A549 (cell line): ENCODE measurements around the gene HSPG2. TPM values are rescaled to one million over a fixed set of nuclear protein-coding genes. Genes with fewer than 3 reads are reported as not detected.
"Not testable (repeated sequence)": the region's sequence is repeated elsewhere in the genome, so short reads cannot be mapped to it uniquely, and the experiment has no call there.

Source experiments
- ATAC-seq, 2 experiments: fragments of 200-7000 bp in 1 of 2; fragments of >200 bp in 1 of 2; cut with Nextera tagmentation in 1 of 2; cut with Tn5 transposase in 1 of 2; 3 replicates each; pipeline versions ENCODE4 v1.8.0 to v1.9.1; 2018 to 2020; ENCODE audit warnings: mild to moderate bottlenecking in 1 of 2, moderate library complexity in 1 of 2
- CTCF ChIA-PET: fragments of 300-600 bp; sonication (Branson Sonifier 250); formaldehyde crosslinking; extraction: SDS; loops from one replicate; lab custom pipeline; 2021; ENCODE audit warnings: antibody characterized with exemption, inconsistent platforms; lab: Yijun Ruan, JAX
- POLR2A ChIA-PET: fragments of 350-600 bp; formaldehyde crosslinking; extraction: SDS; loops from one replicate; lab custom pipeline; 2021; ENCODE audit warnings: antibody characterized with exemption, inconsistent platforms; lab: Yijun Ruan, JAX
- DNase-seq, 2 experiments: peaks; one replicate each; pipeline versions ENCODE4 v3.0.0 to v3.0.0-alpha.2; 2011 to 2016; ENCODE audit warnings: low read depth in 1 of 2, low spot score in 1 of 2
- FAIRE-seq: peaks from 2 replicates; lab custom pipeline; 2011; peaks lifted over from hg19 to GRCh38; lab: Jason Lieb, UNC
- H3K27ac ChIP-seq, 2 experiments: fragments of >200 bp; sonication (Bioruptor Twin); formaldehyde crosslinking; 3 replicates each; pipeline ENCODE4 v1.5.1; 2016 to 2017
- H3K4me1 ChIP-seq: fragments of >200 bp; sonication (Bioruptor Twin); formaldehyde crosslinking; 3 replicates; pipeline ENCODE4 v1.6.1; 2016
- H3K4me2 ChIP-seq: fragments of >200 bp; sonication (Bioruptor Twin); formaldehyde crosslinking; 3 replicates; pipeline ENCODE4 v1.6.1; 2016
- H3K4me3 ChIP-seq: fragments of >200 bp; sonication (Bioruptor Twin); formaldehyde crosslinking; 3 replicates; pipeline ENCODE4 v1.5.1; 2016
- H3K9me3 ChIP-seq: fragments of >200 bp; sonication (Bioruptor Twin); formaldehyde crosslinking; 3 replicates; pipeline ENCODE4 v1.6.1; 2016
- BHLHE40 ChIP-seq: IDR thresholded peaks from 2 replicates; pipeline ENCODE4 v1.6.1; 2012; ENCODE audit warnings: low read depth, low read length, inconsistent platforms
- CBX2 ChIP-seq: fragments of 200-600 bp; sonication (generic); IDR thresholded peaks from 2 replicates; pipeline ENCODE4 v1.6.1; 2016; ENCODE audit warnings: low read depth, mild to moderate bottlenecking, borderline replicate concordance
- CEBPB ChIP-seq, 2 experiments: fragments of >200 bp in 1 of 2; sonication (Bioruptor Twin) in 1 of 2; formaldehyde crosslinking in 1 of 2; IDR thresholded peaks; 2 replicates each; pipeline ENCODE4 v1.6.1; 2012 to 2016
- CHD4 ChIP-seq: fragments of 200-600 bp; sonication (generic); IDR thresholded peaks from 2 replicates; pipeline ENCODE4 v1.6.1; 2016; ENCODE audit warnings: antibody characterized with exemption, mild to moderate bottlenecking, borderline replicate concordance
- EHF ChIP-seq: fragments of 250-450 bp; sonication (Bioruptor Pico); IDR thresholded peaks from 2 replicates; pipeline ENCODE4 v1.5.0; 2020; ENCODE audit warnings: mild to moderate bottlenecking
- EP300 ChIP-seq, 2 experiments: fragments of >200 bp; sonication (Bioruptor Twin); formaldehyde crosslinking; IDR thresholded peaks; 2 replicates in 1 of 2; 3 replicates in 1 of 2; pipeline ENCODE4 v1.6.1; 2016 to 2017
- ESRRA ChIP-seq: fragments of 150-350 bp; IDR thresholded peaks from 2 replicates; pipeline ENCODE4 v1.6.1; 2014; ENCODE audit warnings: mild to moderate bottlenecking, low read length, borderline replicate concordance
- HOXB13 ChIP-seq: fragments of 250-450 bp; sonication (Bioruptor Pico); IDR thresholded peaks from 2 replicates; pipeline ENCODE4 v1.5.0; 2020; ENCODE audit warnings: low read depth, mild to moderate bottlenecking, moderate library complexity
- JUNB ChIP-seq: fragments of >200 bp; sonication (Bioruptor Twin); formaldehyde crosslinking; IDR thresholded peaks from 2 replicates; pipeline ENCODE4 v1.6.1; 2016
- NFE2L2 ChIP-seq: fragments of 150-350 bp; conservative IDR thresholded peaks from 2 replicates; pipeline ENCODE4 v1.6.1; 2014; ENCODE audit warnings: low read length
- PHF8 ChIP-seq: fragments of 200-600 bp; sonication (generic); IDR thresholded peaks from 2 replicates; pipeline ENCODE4 v1.6.1; 2016; ENCODE audit warnings: low read depth, mild to moderate bottlenecking, antibody characterized with exemption, moderate library complexity, borderline replicate concordance
- POLR2AphosphoS2 ChIP-seq: conservative IDR thresholded peaks from 2 replicates; pipeline ENCODE4 v1.6.1; 2012; ENCODE audit warnings: low read length, improper control_type of control experiment, inconsistent platforms
- RAD21 ChIP-seq, 2 experiments: fragments of >200 bp in 1 of 2; sonication (Bioruptor Twin) in 1 of 2; formaldehyde crosslinking in 1 of 2; IDR thresholded peaks in 1 of 2; conservative IDR thresholded peaks in 1 of 2; 2 replicates in 1 of 2; 3 replicates in 1 of 2; pipeline ENCODE4 v1.6.1; 2012 to 2018; ENCODE audit warnings: inconsistent platforms in 1 of 2
- SMC3 ChIP-seq: fragments of >200 bp; sonication (Bioruptor Twin); formaldehyde crosslinking; IDR thresholded peaks from 3 replicates; pipeline ENCODE4 v1.6.1; 2018; ENCODE audit warnings: inconsistent platforms
- TP53 ChIP-seq: fragments of 250-450 bp; sonication (Bioruptor Pico); IDR thresholded peaks from 2 replicates; pipeline ENCODE4 v1.5.0; 2021; ENCODE audit warnings: mild to moderate bottlenecking, moderate library complexity
- ZFP36 ChIP-seq: fragments of 450-650 bp; IDR thresholded peaks from 2 replicates; pipeline ENCODE4 v1.6.1; 2014; ENCODE audit warnings: borderline replicate concordance; ENCODE audit not compliant: partially characterized antibody
- ZSCAN20 ChIP-seq: fragments of 250-450 bp; sonication (Bioruptor Pico); IDR thresholded peaks from 2 replicates; pipeline ENCODE4 v1.8.0; 2022; ENCODE audit warnings: mild to moderate bottlenecking, moderate library complexity
- WGBS: methylation state at CpG from one replicate; pipeline ENCODE4 v1.1.6; 2017; ENCODE audit errors: missing lambda C conversion rate; 5-methylcytosine and 5-hydroxymethylcytosine counted together
- polyA plus RNA-seq, 4 experiments: library from polyadenylated mRNA; depleted of rRNA in 3 of 4; stranded (reverse); fragments of >200 nt; fragmentation: RNase III in 1 of 4; extraction: RNeasy Plus Mini Kit Qiagen cat#74134 plus additional on column Dnase treatment in 1 of 4; gene quantifications; 2 replicates in 3 of 4; 3 replicates in 1 of 4; pipeline ENCODE4 v1.2.3, GENCODE V29; 2011 to 2017
- TF ChIP-seq, protein P1 (sequence below): fragments of 200-600 bp; sonication (generic); IDR thresholded peaks from 2 replicates; pipeline ENCODE4 v1.6.1; 2016; ENCODE audit warnings: antibody characterized with exemption, mild to moderate bottlenecking, moderate library complexity
- TF ChIP-seq, protein P2 (sequence below): IDR thresholded peaks from 2 replicates; pipeline ENCODE4 v1.6.1; 2012

HSPG2 gene
- polyA plus RNA-seq, 2 of the 4 experiments (the other 2 are of a cell fraction) = 7.0 to 42.7 TPM

DNA sequence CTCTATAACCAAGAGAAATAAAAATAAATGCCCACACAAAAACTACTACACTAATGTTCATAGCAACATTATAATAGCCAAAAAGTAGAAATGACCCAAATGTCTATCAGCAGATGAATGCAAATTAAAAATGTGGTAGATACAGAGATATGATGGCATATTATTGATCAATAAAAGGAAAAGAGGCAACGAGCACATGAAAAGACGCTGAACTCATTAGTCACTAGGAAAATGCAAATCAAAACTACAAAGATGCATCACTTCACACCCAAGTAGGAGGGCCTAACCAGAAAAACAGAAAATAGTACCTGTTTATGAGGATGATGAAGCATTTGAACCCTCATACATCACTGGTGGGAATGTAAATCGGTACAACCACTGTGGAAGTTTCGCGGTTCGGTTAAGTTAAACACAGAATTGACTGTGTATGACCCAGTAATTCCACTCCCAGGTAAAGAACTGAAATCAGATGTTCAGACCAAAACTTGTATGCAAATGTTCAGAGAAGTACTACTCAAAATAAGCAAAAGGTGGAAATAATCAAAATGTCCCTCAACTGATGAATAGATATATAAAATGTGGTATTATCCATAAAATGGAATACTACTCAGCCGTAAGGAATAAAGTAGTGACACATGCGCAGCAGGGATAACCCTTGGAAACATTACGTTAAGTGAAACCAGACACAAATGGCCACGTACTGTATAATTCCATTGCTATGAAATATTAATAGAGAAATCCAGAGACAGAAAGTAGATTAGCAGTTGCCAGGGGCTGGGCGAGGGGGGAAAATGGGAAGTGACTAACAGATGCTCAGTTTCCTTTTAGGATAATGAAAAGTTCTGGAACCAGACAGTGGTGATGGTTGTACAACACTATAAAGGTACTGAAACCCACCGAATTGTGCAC lies 157.2 kb downstream of the HSPG2 start (continued):
- TF ChIP-seq NFE2L2 (no peak), JUNB (no peak), ESRRA (no peak)
- TF ChIP-seq, protein P1, sequence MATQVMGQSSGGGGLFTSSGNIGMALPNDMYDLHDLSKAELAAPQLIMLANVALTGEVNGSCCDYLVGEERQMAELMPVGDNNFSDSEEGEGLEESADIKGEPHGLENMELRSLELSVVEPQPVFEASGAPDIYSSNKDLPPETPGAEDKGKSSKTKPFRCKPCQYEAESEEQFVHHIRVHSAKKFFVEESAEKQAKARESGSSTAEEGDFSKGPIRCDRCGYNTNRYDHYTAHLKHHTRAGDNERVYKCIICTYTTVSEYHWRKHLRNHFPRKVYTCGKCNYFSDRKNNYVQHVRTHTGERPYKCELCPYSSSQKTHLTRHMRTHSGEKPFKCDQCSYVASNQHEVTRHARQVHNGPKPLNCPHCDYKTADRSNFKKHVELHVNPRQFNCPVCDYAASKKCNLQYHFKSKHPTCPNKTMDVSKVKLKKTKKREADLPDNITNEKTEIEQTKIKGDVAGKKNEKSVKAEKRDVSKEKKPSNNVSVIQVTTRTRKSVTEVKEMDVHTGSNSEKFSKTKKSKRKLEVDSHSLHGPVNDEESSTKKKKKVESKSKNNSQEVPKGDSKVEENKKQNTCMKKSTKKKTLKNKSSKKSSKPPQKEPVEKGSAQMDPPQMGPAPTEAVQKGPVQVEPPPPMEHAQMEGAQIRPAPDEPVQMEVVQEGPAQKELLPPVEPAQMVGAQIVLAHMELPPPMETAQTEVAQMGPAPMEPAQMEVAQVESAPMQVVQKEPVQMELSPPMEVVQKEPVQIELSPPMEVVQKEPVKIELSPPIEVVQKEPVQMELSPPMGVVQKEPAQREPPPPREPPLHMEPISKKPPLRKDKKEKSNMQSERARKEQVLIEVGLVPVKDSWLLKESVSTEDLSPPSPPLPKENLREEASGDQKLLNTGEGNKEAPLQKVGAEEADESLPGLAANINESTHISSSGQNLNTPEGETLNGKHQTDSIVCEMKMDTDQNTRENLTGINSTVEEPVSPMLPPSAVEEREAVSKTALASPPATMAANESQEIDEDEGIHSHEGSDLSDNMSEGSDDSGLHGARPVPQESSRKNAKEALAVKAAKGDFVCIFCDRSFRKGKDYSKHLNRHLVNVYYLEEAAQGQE = no peak
- TF ChIP-seq, all 56 proteins: peak for 0

DNA sequence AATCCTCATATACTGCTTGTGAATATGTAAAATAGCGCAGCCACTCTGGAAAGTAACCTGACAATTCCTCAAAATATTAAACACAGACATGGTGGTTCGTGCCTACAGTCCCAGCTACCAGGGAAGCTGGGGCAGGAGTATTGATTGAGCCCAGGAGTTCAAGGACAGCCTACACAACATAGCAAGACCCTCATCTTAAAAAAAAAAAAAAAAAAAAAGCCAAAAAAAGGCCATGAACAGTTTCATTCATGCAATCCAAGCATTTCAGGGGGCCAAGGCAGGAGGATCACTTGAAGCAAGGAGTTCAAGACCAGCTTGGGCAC lies 158.7 kb downstream of the HSPG2 start:
- ChIA-PET CTCF (interaction anchor here (0.6 kb wide), 1 partner anchor 80 kb away, joined by 6 read pairs; no protein-coding TSS in a partner anchor), POLR2A (no interaction called here)
- Histone ChIP-seq H3K27ac (no peak overlapping the region), H3K4me2 (no peak overlapping the region), H3K9me3 (0 out of 3 replicates have a peak, but pooled peaks cover 4% of the 10 kb centered on the region), H3K4me1 (peaks cover 17% of the 10 kb centered on the region), H3K4me3 (no peak overlapping the region)
- 100% methylated on average over 2 of the region's 2 CpGs for WGBS
- no peak for ATAC-seq
- no peak for FAIRE-seq
- TF ChIP-seq ZSCAN20 (CRISPR knock-in tag) (no peak), HOXB13 (no peak), SMC3 (no peak), PHF8 (no peak), RAD21 (conservative IDR thresholded peaks at IDR 0.05 in 1 of 2, IDR thresholded peaks at IDR 0.05 in 1 of 2) (no peak), ZFP36 (no peak), BHLHE40 (no peak), CEBPB (IDR thresholded peaks at IDR 0.05) (no peak), EHF (CRISPR knock-in tag) (no peak), CHD4 (no peak), EP300 (IDR thresholded peaks at IDR 0.05) (no peak), CBX2 (no peak), TP53 (CRISPR knock-in tag) (no peak), POLR2AphosphoS2 (no peak)
- TF ChIP-seq, protein P1 = no peak
- TF ChIP-seq, protein P2, sequence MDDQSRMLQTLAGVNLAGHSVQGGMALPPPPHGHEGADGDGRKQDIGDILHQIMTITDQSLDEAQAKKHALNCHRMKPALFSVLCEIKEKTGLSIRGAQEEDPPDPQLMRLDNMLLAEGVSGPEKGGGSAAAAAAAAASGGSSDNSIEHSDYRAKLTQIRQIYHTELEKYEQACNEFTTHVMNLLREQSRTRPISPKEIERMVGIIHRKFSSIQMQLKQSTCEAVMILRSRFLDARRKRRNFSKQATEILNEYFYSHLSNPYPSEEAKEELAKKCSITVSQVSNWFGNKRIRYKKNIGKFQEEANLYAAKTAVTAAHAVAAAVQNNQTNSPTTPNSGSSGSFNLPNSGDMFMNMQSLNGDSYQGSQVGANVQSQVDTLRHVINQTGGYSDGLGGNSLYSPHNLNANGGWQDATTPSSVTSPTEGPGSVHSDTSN = no peak
- DNase-seq = no peak

DNA sequence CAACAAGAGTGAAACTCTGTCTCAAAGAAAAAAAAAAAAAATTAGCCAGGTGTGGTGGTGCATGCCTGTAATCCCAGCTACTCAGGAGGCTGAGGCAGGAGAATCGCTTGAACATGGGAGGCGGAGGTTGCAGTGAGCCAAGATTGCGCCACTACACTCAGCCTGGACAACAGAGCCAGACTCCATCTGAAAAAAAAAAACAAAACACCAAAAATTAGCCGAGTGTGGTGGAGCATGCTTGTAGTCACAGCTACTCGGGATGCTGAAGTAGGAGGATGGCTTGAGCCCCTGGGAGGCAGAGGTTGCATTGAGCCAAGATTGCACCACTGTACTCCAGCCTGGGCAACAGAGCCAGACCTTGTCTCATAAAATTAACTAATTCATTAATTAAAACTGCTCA lies 160.2 kb downstream of the HSPG2 start:
- ATAC-seq, H3K27ac ChIP-seq, H3K9me3 ChIP-seq, POLR2A ChIA-PET, DNase-seq, H3K4me2 ChIP-seq, FAIRE-seq, H3K4me3 ChIP-seq: not testable (repeated sequence)
- CTCF ChIA-PET = interaction anchor here (1.1 to 1.2 kb wide), 2 partner anchors 13 to 68 kb away, joined by 3 read pairs; no protein-coding TSS in a partner anchor
- H3K4me1 ChIP-seq = peaks cover 17% of the 10 kb centered on the region
- 48% methylated on average over 5 of the region's 5 CpGs for WGBS
